GM12875 (cell line): ENCODE data around the gene C1orf35.

Experiments
- H3K4me3 ChIP-seq: one replicate; pipeline ENCODE4 v1.5.1; 2011; ENCODE audit warnings: low read depth, low read length, control low read depth
- CTCF ChIP-seq: IDR thresholded peaks from 2 replicates; pipeline ENCODE4 v1.5.1; 2011; ENCODE audit warnings: low read depth, mild to moderate bottlenecking, control low read depth, inconsistent platforms, low read length, moderate library complexity, borderline replicate concordance; ENCODE audit not compliant: insufficient read depth

C1orf35 gene

GRCh38 chr1:228149406-228150119, 46.4 kb upstream of the C1orf35 start, which contains the start of gene GJC2:
Gene GJC2 (plus strand): TSS chr1:228149930. CDS start chr1:228157759, 7,829 bp downstream.
- H3K4me3 ChIP-seq = no peak within 1 kb of the TSS
- TF ChIP-seq CTCF = no peak

GRCh38 chr1:228148935-228149405, 45.8 kb upstream of the C1orf35 start:
- no peak for TF ChIP-seq CTCF
- no peak overlapping the region for H3K4me3 ChIP-seq

GRCh38 chr1:228148196-228148861, 45.2 kb upstream of the C1orf35 start:
- TF ChIP-seq CTCF = no peak
- no peak overlapping the region for H3K4me3 ChIP-seq

GRCh38 chr1:228147768-228148167, 44.6 kb upstream of the C1orf35 start:
- H3K4me3 ChIP-seq = no peak overlapping the region
- no peak for TF ChIP-seq CTCF

GRCh38 chr1:228147151-228147693, 44.1 kb upstream of the C1orf35 start:
- no peak for TF ChIP-seq CTCF
- no peak overlapping the region for H3K4me3 ChIP-seq

GRCh38 chr1:228146417-228147150, 43.5 kb upstream of the C1orf35 start:
- no peak for TF ChIP-seq CTCF

More at GRCh38 chr1:228146417-228147150, 43.5 kb upstream of the C1orf35 start:
- no peak overlapping the region for H3K4me3 ChIP-seq
